SJCRH30 (cell line): ENCODE results near the gene DAB1. TPM values are rescaled to one million over a fixed set of nuclear protein-coding genes. Genes with fewer than 3 reads are reported as not detected.

Source experiments
- DNase-seq, 2 experiments: peaks; one replicate each; pipeline ENCODE4 v3.0.0-alpha.2; 2015 to 2020
- H3K27ac ChIP-seq: fragments of 250-450 bp; sonication (Bioruptor Pico); 2 replicates; pipeline ENCODE4 v1.5.1; 2020; ENCODE audit warnings: mild to moderate bottlenecking, moderate library complexity
- H3K27me3 ChIP-seq: fragments of 250-450 bp; sonication (Bioruptor Pico); 2 replicates; pipeline ENCODE4 v1.5.1; 2020; ENCODE audit warnings: mild to moderate bottlenecking, moderate library complexity
- H3K36me3 ChIP-seq: fragments of 250-450 bp; sonication (Bioruptor Pico); 2 replicates; pipeline ENCODE4 v1.5.1; 2020; ENCODE audit warnings: mild to moderate bottlenecking, moderate library complexity
- H3K4me1 ChIP-seq: fragments of 250-450 bp; sonication (Bioruptor Pico); 2 replicates; pipeline ENCODE4 v1.5.1; 2020; ENCODE audit warnings: mild to moderate bottlenecking, moderate library complexity
- H3K4me3 ChIP-seq: fragments of 250-450 bp; sonication (Bioruptor Pico); 2 replicates; pipeline ENCODE4 v1.5.1; 2020; ENCODE audit warnings: mild to moderate bottlenecking, moderate library complexity
- H3K9me3 ChIP-seq: fragments of 250-450 bp; sonication (Bioruptor Pico); replicated peaks from 2 replicates; pipeline ENCODE4 v1.5.1; 2020; ENCODE audit warnings: mild to moderate bottlenecking, moderate library complexity
- total RNA-seq: library from RNA; depleted of rRNA; stranded (reverse); fragments of >200 nt; shearing (Covaris generic); gene quantifications from 2 replicates; pipeline ENCODE4 v1.2.3, GENCODE V29; 2014

Gene DAB1
- total RNA-seq, 1 experiment from 2014 or later = not detected

GRCh38 chr1:56973923-56974742 is 449.7 kb downstream of the DAB1 start:
- no peaks in the 10 kb centered on the region for H3K9me3 ChIP-seq
- no peak overlapping the region for H3K4me3 ChIP-seq
- no peak overlapping the region for H3K27ac ChIP-seq
- no peak for DNase-seq
- H3K27me3 ChIP-seq = peaks cover 7% of the 10 kb centered on the region; the same call in 1 of the 2 replicates
- H3K4me1 ChIP-seq = no peaks in the 10 kb centered on the region
- no peaks in the 10 kb centered on the region for H3K36me3 ChIP-seq

GRCh38 chr1:56972976-56973375 is 450.9 kb downstream of the DAB1 start:
- Histone ChIP-seq H3K9me3 (no peaks in the 10 kb centered on the region), H3K4me1 (no peaks in the 10 kb centered on the region), H3K27ac (no peak overlapping the region), H3K4me3 (no peak overlapping the region), H3K27me3 (0 out of 2 replicates have a peak, but pooled peaks cover 4% of the 10 kb centered on the region), H3K36me3 (no peaks in the 10 kb centered on the region)
- DNase-seq = no peak

- Histone ChIP-seq H3K36me3 (no peaks in the 10 kb centered on the region), H3K27me3 (0 out of 2 replicates have a peak, but pooled peaks cover 4% of the 10 kb centered on the region), H3K27ac (no peak overlapping the region), H3K9me3 (no peaks in the 10 kb centered on the region), H3K4me3 (no peak overlapping the region), H3K4me1 (no peaks in the 10 kb centered on the region)
- DNase-seq = no peak
Observed at GRCh38 chr1:56970280-56970679, 453.6 kb downstream of the DAB1 start.

GRCh38 chr1:56968878-56969495 is 454.9 kb downstream of the DAB1 start:
- Histone ChIP-seq H3K4me3 (no peak overlapping the region), H3K9me3 (no peaks in the 10 kb centered on the region), H3K27ac (no peak overlapping the region), H3K36me3 (no peaks in the 10 kb centered on the region), H3K27me3 (0 out of 2 replicates have a peak, but pooled peaks cover 4% of the 10 kb centered on the region), H3K4me1 (no peaks in the 10 kb centered on the region)
- no peak for DNase-seq

- H3K27me3 ChIP-seq = 0 out of 2 replicates have a peak, but pooled peaks cover 3% of the 10 kb centered on the region
- no peak overlapping the region for H3K27ac ChIP-seq
- DNase-seq = peak; percentile 42 to 50
- H3K9me3 ChIP-seq = no peaks in the 10 kb centered on the region
- H3K36me3 ChIP-seq = no peaks in the 10 kb centered on the region
- no peaks in the 10 kb centered on the region for H3K4me1 ChIP-seq
- H3K4me3 ChIP-seq = no peak overlapping the region
Observed at GRCh38 chr1:56967900-56968832, 455.7 kb downstream of the DAB1 start.

GRCh38 chr1:56967355-56967754 is 456.5 kb downstream of the DAB1 start:
- Histone ChIP-seq H3K27me3 (no peaks in the 10 kb centered on the region), H3K36me3 (no peaks in the 10 kb centered on the region), H3K27ac (no peak overlapping the region), H3K4me3 (no peak overlapping the region), H3K9me3 (no peaks in the 10 kb centered on the region), H3K4me1 (no peaks in the 10 kb centered on the region)
- no peak for DNase-seq

- Histone ChIP-seq H3K27me3 (no peaks in the 10 kb centered on the region), H3K9me3 (no peaks in the 10 kb centered on the region), H3K4me1 (no peaks in the 10 kb centered on the region), H3K36me3 (no peaks in the 10 kb centered on the region), H3K4me3 (no peak overlapping the region), H3K27ac (no peak overlapping the region)
- DNase-seq = no peak
Observed at GRCh38 chr1:56966698-56966999, 457.2 kb downstream of the DAB1 start.

GRCh38 chr1:56965916-56966697 is 457.8 kb downstream of the DAB1 start, which contains the start of gene C8B:
Gene C8B (minus strand): TSS chr1:56966015. CDS start chr1:56965948, 67 bp downstream.
- Histone ChIP-seq H3K36me3 (no peaks in the 10 kb centered on the region), H3K4me1 (no peaks in the 10 kb centered on the region)
- no peak for DNase-seq

GRCh38 chr1:56965191-56965590 is 458.7 kb downstream of the DAB1 start:
- Histone ChIP-seq H3K9me3 (no peaks in the 10 kb centered on the region), H3K36me3 (no peaks in the 10 kb centered on the region), H3K27ac (no peak overlapping the region), H3K27me3 (no peaks in the 10 kb centered on the region), H3K4me3 (no peak overlapping the region), H3K4me1 (no peaks in the 10 kb centered on the region)
- DNase-seq = no peak

More at GRCh38 chr1:56965916-56966697, 457.8 kb downstream of the DAB1 start, which contains the start of gene C8B:
- H3K9me3 ChIP-seq = no peaks in the 10 kb centered on the region
- no peak within 1 kb of the TSS for H3K4me3 ChIP-seq
- H3K27me3 ChIP-seq = no peaks in the 10 kb centered on the region
- no peak within 1 kb of the TSS for H3K27ac ChIP-seq

GRCh38 chr1:56964349-56965017 is 459.4 kb downstream of the DAB1 start:
- Histone ChIP-seq H3K36me3 (no peaks in the 10 kb centered on the region), H3K4me3 (no peak overlapping the region), H3K27me3 (no peaks in the 10 kb centered on the region), H3K27ac (no peak overlapping the region), H3K4me1 (no peaks in the 10 kb centered on the region), H3K9me3 (no peaks in the 10 kb centered on the region)
- no peak for DNase-seq

GRCh38 chr1:56963667-56964066 is 460.2 kb downstream of the DAB1 start:
- H3K9me3 ChIP-seq = no peaks in the 10 kb centered on the region
- no peaks in the 10 kb centered on the region for H3K36me3 ChIP-seq
- H3K4me3 ChIP-seq = no peak overlapping the region

GRCh38 chr1:56961426-56961825 is 462.4 kb downstream of the DAB1 start:
- H3K9me3 ChIP-seq = no peaks in the 10 kb centered on the region
- no peak for DNase-seq
- H3K27me3 ChIP-seq = no peaks in the 10 kb centered on the region
- no peaks in the 10 kb centered on the region for H3K4me1 ChIP-seq
- no peaks in the 10 kb centered on the region for H3K36me3 ChIP-seq
- no peak overlapping the region for H3K27ac ChIP-seq
- H3K4me3 ChIP-seq = no peak overlapping the region

More at GRCh38 chr1:56963667-56964066, 460.2 kb downstream of the DAB1 start:
- Histone ChIP-seq H3K27ac (no peak overlapping the region), H3K27me3 (no peaks in the 10 kb centered on the region), H3K4me1 (no peaks in the 10 kb centered on the region)
- DNase-seq = no peak

GRCh38 chr1:56958526-56958925 is 465.3 kb downstream of the DAB1 start:
- no peaks in the 10 kb centered on the region for H3K27me3 ChIP-seq
- no peaks in the 10 kb centered on the region for H3K9me3 ChIP-seq
- no peaks in the 10 kb centered on the region for H3K36me3 ChIP-seq
- H3K4me1 ChIP-seq = no peaks in the 10 kb centered on the region
- no peak overlapping the region for H3K4me3 ChIP-seq
- no peak overlapping the region for H3K27ac ChIP-seq
- DNase-seq = no peak

- Histone ChIP-seq H3K27ac (no peak overlapping the region), H3K4me3 (no peak overlapping the region), H3K4me1 (no peaks in the 10 kb centered on the region), H3K36me3 (no peaks in the 10 kb centered on the region), H3K9me3 (no peaks in the 10 kb centered on the region), H3K27me3 (no peaks in the 10 kb centered on the region)
- no peak for DNase-seq
Observed at GRCh38 chr1:56957931-56958330, 465.9 kb downstream of the DAB1 start.
